ENCODE data around the gene ASCL3. TPM values are rescaled to one million over a fixed set of nuclear protein-coding genes. Genes with fewer than 3 reads are reported as not detected.

Gene ASCL3
- total and polyA plus RNA-seq, 2 experiments from 2014 or later = not detected

DNA sequence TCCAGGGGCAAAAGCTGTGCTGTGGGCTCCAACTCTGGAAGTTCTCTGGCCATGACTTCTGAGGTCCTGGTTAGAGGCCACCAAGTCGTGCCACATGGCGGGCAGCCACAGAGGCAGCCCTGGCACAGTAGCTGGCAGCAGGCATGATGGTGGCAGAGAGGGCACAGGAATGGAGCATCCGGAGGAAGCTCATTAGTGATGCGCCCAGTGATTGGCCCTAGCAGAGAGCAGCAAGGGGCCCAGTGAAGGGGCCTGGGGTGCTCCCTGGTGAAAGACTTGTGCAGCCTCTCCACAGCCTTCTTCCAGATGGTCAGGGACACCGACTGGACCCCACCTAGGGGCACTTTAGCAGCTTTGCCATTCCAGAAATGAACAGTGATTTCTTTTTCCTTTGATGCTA lies 17.1 kb downstream of the ASCL3 start:
- no peak overlapping the region for H3K4me2 ChIP-seq
- no peak overlapping the region for H3K27ac ChIP-seq (ENCODE audit: low read depth)
- Mint-ChIP-seq H3K4me1 (no peaks in the 10 kb centered on the region), H3K4me3 (no peak overlapping the region), H3K36me3 (ENCODE audit: low read depth) (peaks cover 8% of the 10 kb centered on the region; the same call in 2 of the 3 replicates), H3K27ac (no peak overlapping the region), H3K9me3 (no peaks in the 10 kb centered on the region), H3K27me3 (ENCODE audit: insufficient read depth, low read depth, poor library complexity) (peaks cover 5% of the 10 kb centered on the region)
- ATAC-seq (no peak; the same call in 2 of the 3 replicates), DNase-seq (ENCODE audit: low spot score) (no peak)
- H2AFZ ChIP-seq = no peak overlapping the region
- no peaks in the 10 kb centered on the region for H3K79me2 ChIP-seq (replicated peaks; ENCODE audit: insufficient read depth)
- peaks cover 3% of the 10 kb centered on the region; the same call in 1 of the 2 replicates for H4K20me1 ChIP-seq (replicated peaks; ENCODE audit: insufficient read depth)
- no peaks in the 10 kb centered on the region for H3F3A ChIP-seq (replicated peaks; ENCODE audit: low read depth)
- no peaks in the 10 kb centered on the region for H3K4me1 ChIP-seq (ENCODE audit: insufficient read depth)
- H3K9me2 ChIP-seq (ENCODE audit: insufficient read depth) = no peaks in the 10 kb centered on the region
- H3K4me3 ChIP-seq = no peak overlapping the region
- H3K27me3 ChIP-seq (ENCODE audit: insufficient read depth) = no peaks in the 10 kb centered on the region
- no peaks in the 10 kb centered on the region for H3K36me3 ChIP-seq (ENCODE audit: insufficient read depth)
- TF ChIP-seq REST (IDR thresholded peaks at IDR 0.05; ENCODE audit: unreplicated experiment) (no peak), ZNF462 (CRISPR knock-in tag; IDR thresholded peaks at IDR 0.05) (no peak), JUNB (IDR thresholded peaks at IDR 0.05; ENCODE audit: unreplicated experiment) (no peak), EZH2phosphoT487 (IDR thresholded peaks at IDR 0.05; ENCODE audit: unreplicated experiment) (no peak), CTCF (conservative IDR thresholded peaks at IDR 0.05; ENCODE audit: low read depth in 2 of 2) (no peak), ETS1 (IDR thresholded peaks at IDR 0.05) (no peak), EZH2 (IDR thresholded peaks at IDR 0.05; ENCODE audit: low read depth, unreplicated experiment) (no peak), ZNF114 (CRISPR knock-in tag; IDR thresholded peaks at IDR 0.05) (no peak), POLR2AphosphoS5 (IDR thresholded peaks at IDR 0.05; ENCODE audit: low read depth) (no peak), ZNF331 (CRISPR knock-in tag; IDR thresholded peaks at IDR 0.05; ENCODE audit: low read depth) (no peak), CREB1 (CRISPR knock-in tag; IDR thresholded peaks at IDR 0.05; ENCODE audit: low read depth) (no peak), NANOG (IDR thresholded peaks at IDR 0.05; ENCODE audit: borderline replicate concordance) (no peak), STAT1 (IDR thresholded peaks at IDR 0.05; ENCODE audit: unreplicated experiment) (no peak)
